ENCODE measurements around the gene SLC6A13. TPM values are rescaled to one million over a fixed set of nuclear protein-coding genes. Genes with fewer than 3 reads are reported as not detected.
A peak's percentile ranks its signal among the peaks of the same experiment; 100 is the strongest.

The SLC6A13 gene
- total and polyA plus RNA-seq, 10 of the 15 experiments (the other 5 are each of a cell fraction or from before 2014, with no cell fraction given), result 0.18 to 1.2 (median 0.20) TPM; not detected in 3

GRCh38 chr12:273382-273781, 10.7 kb upstream of the SLC6A13 start:
- Histone ChIP-seq H4K20me1 (ENCODE audit: control insufficient read depth, insufficient read depth) (no peaks in the 10 kb centered on the region), H3K9me3 (replicated peaks; ENCODE audit: control insufficient read depth, insufficient read depth, low read length) (no peaks in the 10 kb centered on the region), H3K4me2 (ENCODE audit: control insufficient read depth, insufficient read depth) (no peak overlapping the region), H3K4me3 (no peak overlapping the region), H3K4me1 (ENCODE audit: control insufficient read depth, insufficient read depth, low read length) (peaks cover 6% of the 10 kb centered on the region; the same call in 1 of the 2 replicates), H3K27ac (ENCODE audit: control insufficient read depth, insufficient read depth) (no peak overlapping the region), H3K27me3 (replicated peaks in 1 of 2; ENCODE audit: control insufficient read depth in 2 of 2, insufficient read depth in 2 of 2, low read length in 1 of 2) (no peaks in the 10 kb centered on the region), H3K9ac (ENCODE audit: control insufficient read depth, insufficient read depth, low read length) (no peak overlapping the region), H3K36me3 (ENCODE audit: control insufficient read depth in 2 of 2, insufficient read depth in 2 of 2, low read length in 1 of 2) (no peaks in the 10 kb centered on the region), H2AFZ (ENCODE audit: control insufficient read depth, low read depth, low read length) (no peak overlapping the region), H3K79me2 (ENCODE audit: control insufficient read depth, insufficient read depth, low read length) (no peaks in the 10 kb centered on the region)
- intact Hi-C loops (cut with micrococcal nuclease; ENCODE audit: unreplicated experiment) (no loop called here), in situ Hi-C loops (cut with MboI) (no loop called here)
- ChIA-PET SMC1A (ENCODE audit: uncharacterized antibody, unreplicated experiment) (no interaction called here), RAD21 (ENCODE audit: unreplicated experiment) (no interaction called here), CTCF (no interaction called here), POLR2A (no interaction called here)
- BruUV-seq (replicated peaks), result no TSS peak
- TF ChIP-seq RUNX3 (IDR thresholded peaks at IDR 0.05; ENCODE audit: low read length), result peak; percentile 27; the same call in 1 of the 2 replicates
- TF ChIP-seq CBFB (IDR thresholded peaks at IDR 0.05; ENCODE audit: low read depth), result no peak
- TF ChIP-seq JUNB (IDR thresholded peaks at IDR 0.05), result peak; percentile 18; the same call in 1 of the 2 replicates
- DNase-seq (ENCODE audit: low read depth, low spot score) (no peak), FAIRE-seq (no peak), ATAC-seq (no peak)
- 0% methylated on average over 3 of the region's 3 CpGs for WGBS (ENCODE audit: insufficient coverage, insufficient replicate concordance, low lambda C conversion rate, missing lambda C conversion rate)

GRCh38 chr12:272942-273341, 10.3 kb upstream of the SLC6A13 start:
- H3K27me3 ChIP-seq (replicated peaks in 1 of 2; ENCODE audit: control insufficient read depth in 2 of 2, insufficient read depth in 2 of 2, low read length in 1 of 2), result no peaks in the 10 kb centered on the region
- no peaks in the 10 kb centered on the region for H3K79me2 ChIP-seq (ENCODE audit: control insufficient read depth, insufficient read depth, low read length)
- SMC1A ChIA-PET (ENCODE audit: uncharacterized antibody, unreplicated experiment), result no interaction called here
- H4K20me1 ChIP-seq (ENCODE audit: control insufficient read depth, insufficient read depth), result no peaks in the 10 kb centered on the region
- intact Hi-C loops (cut with micrococcal nuclease; ENCODE audit: unreplicated experiment) (no loop called here), in situ Hi-C loops (cut with MboI) (no loop called here)
- no TSS peak for BruUV-seq (replicated peaks)
- POLR2A ChIA-PET, result no interaction called here
- no peak overlapping the region for H3K9ac ChIP-seq (ENCODE audit: control insufficient read depth, insufficient read depth, low read length)
- RAD21 ChIA-PET (ENCODE audit: unreplicated experiment), result no interaction called here
- 82% methylated on average over 6 of the region's 6 CpGs for WGBS (ENCODE audit: insufficient coverage, insufficient replicate concordance, low lambda C conversion rate, missing lambda C conversion rate)
- H3K36me3 ChIP-seq (ENCODE audit: control insufficient read depth in 2 of 2, insufficient read depth in 2 of 2, low read length in 1 of 2), result no peaks in the 10 kb centered on the region
- TF ChIP-seq HCFC1 (IDR thresholded peaks at IDR 0.05; ENCODE audit: low read length), result no peak
- no peak for TF ChIP-seq USF2 (IDR thresholded peaks at IDR 0.05; ENCODE audit: borderline replicate concordance, low read depth, low read length)
- no peak for TF ChIP-seq NRF1 (conservative IDR thresholded peaks at IDR 0.05; ENCODE audit: low read depth, low read length)
- TF ChIP-seq ZNF207 (IDR thresholded peaks at IDR 0.05; ENCODE audit: borderline replicate concordance), result no peak
- TF ChIP-seq ZNF217 (IDR thresholded peaks at IDR 0.05), result no peak
- no peak for TF ChIP-seq EED (IDR thresholded peaks at IDR 0.05; ENCODE audit: low read depth)
- TF ChIP-seq SIN3A (IDR thresholded peaks at IDR 0.05; ENCODE audit: low read depth, low read length), result no peak
- H2AFZ ChIP-seq (ENCODE audit: control insufficient read depth, low read depth, low read length), result no peak overlapping the region
- peaks cover 6% of the 10 kb centered on the region; the same call in 1 of the 2 replicates for H3K4me1 ChIP-seq (ENCODE audit: control insufficient read depth, insufficient read depth, low read length)
- no peak for DNase-seq (ENCODE audit: low read depth, low spot score)
- no peak overlapping the region for H3K4me2 ChIP-seq (ENCODE audit: control insufficient read depth, insufficient read depth)
- CTCF ChIA-PET, result no interaction called here
- no peaks in the 10 kb centered on the region for H3K9me3 ChIP-seq (replicated peaks; ENCODE audit: control insufficient read depth, insufficient read depth, low read length)
- FAIRE-seq, result no peak
- no peak overlapping the region for H3K4me3 ChIP-seq
- H3K27ac ChIP-seq (ENCODE audit: control insufficient read depth, insufficient read depth), result no peak overlapping the region
- ATAC-seq, result no peak
